Ovary (tissue), 3 donors: Measurements from ENCODE around the gene PRSS21.

ENCODE experiments used
- CTCF ChIP-seq, 3 donors: fragments of 450-650 bp in 2 of 3; fragments of 200-600 bp in 1 of 3; IDR thresholded peaks; one replicate each; pipeline versions ENCODE4 v1.5.1 to v1.8.0; 2016 to 2022; ENCODE audit warnings: antibody characterized with exemption in 3 of 3, mild to moderate bottlenecking in 1 of 3
- EP300 ChIP-seq: sonication (generic); formaldehyde crosslinking; IDR thresholded peaks from one replicate; pipeline ENCODE4 v1.6.1; 2017; ENCODE audit warnings: antibody characterized with exemption
- donor health status: DM: no; HTN: no; CAD: no.

GRCh38 chr16:2771496-2772402 is 45.3 kb upstream of the PRSS21 start:
- TF ChIP-seq CTCF (IDR thresholded peaks at IDR 0.05), result no peak
- no peak for TF ChIP-seq EP300
